H9 (cell line): ENCODE results near the gene BPIFB2. TPM values are rescaled to one million over a fixed set of nuclear protein-coding genes. Genes with fewer than 3 reads are reported as not detected.

Source experiments
- DNase-seq: peaks from one replicate; pipeline ENCODE4 v3.0.0-alpha.2; 2017
- H2AFZ ChIP-seq: one replicate; pipeline ENCODE4 v1.6.1; 2013; ENCODE audit warnings: mild to moderate bottlenecking, low read length, control low read depth, moderate library complexity
- H2AK5ac ChIP-seq: 2 replicates; pipeline ENCODE4 v1.6.1; 2013; ENCODE audit warnings: low read length, control low read depth, mixed read lengths; ENCODE audit not compliant: insufficient read length
- H2BK120ac ChIP-seq: one replicate; pipeline ENCODE4 v1.6.1; 2013; ENCODE audit warnings: low read depth, mild to moderate bottlenecking, low read length, control low read depth, inconsistent platforms; ENCODE audit not compliant: poor library complexity, severe bottlenecking
- H2BK12ac ChIP-seq: 2 replicates; pipeline ENCODE4 v1.6.1; 2013; ENCODE audit warnings: low read length, control low read depth, mixed read lengths, low read depth; ENCODE audit not compliant: insufficient read length
- H2BK15ac ChIP-seq: 2 replicates; pipeline ENCODE4 v1.6.1; 2013; ENCODE audit warnings: low read depth, low read length, control low read depth
- H2BK20ac ChIP-seq: one replicate; pipeline ENCODE4 v1.6.1; 2013; ENCODE audit warnings: low read depth, mild to moderate bottlenecking, low read length, control low read depth, inconsistent platforms; ENCODE audit not compliant: poor library complexity, severe bottlenecking
- H2BK5ac ChIP-seq: 2 replicates; pipeline ENCODE4 v1.6.1; 2013; ENCODE audit warnings: low read length, control low read depth, mixed read lengths; ENCODE audit not compliant: insufficient read length
- H3K14ac ChIP-seq: 2 replicates; pipeline ENCODE4 v1.6.1; 2013; ENCODE audit warnings: low read length, control low read depth; ENCODE audit not compliant: insufficient read depth
- H3K18ac ChIP-seq: 2 replicates; pipeline ENCODE4 v1.6.1; 2013; ENCODE audit warnings: low read depth, mild to moderate bottlenecking, mixed read lengths, low read length, control low read depth; ENCODE audit not compliant: insufficient read length
- H3K23ac ChIP-seq: 2 replicates; pipeline ENCODE4 v1.6.1; 2013; ENCODE audit warnings: low read length, control low read depth, mixed read lengths, low read depth; ENCODE audit not compliant: insufficient read length
- H3K23me2 ChIP-seq: 2 replicates; pipeline ENCODE4 v1.6.1; 2013; ENCODE audit warnings: low read depth, mild to moderate bottlenecking, mixed read lengths, low read length, control low read depth; ENCODE audit not compliant: insufficient read length, poor library complexity, severe bottlenecking
- H3K27ac ChIP-seq: 2 replicates; pipeline ENCODE4 v1.5.1; 2013; ENCODE audit warnings: low read length, control low read depth, mixed read lengths, low read depth; ENCODE audit not compliant: insufficient read length
- H3K27me3 ChIP-seq: 2 replicates; pipeline ENCODE4 v1.6.1; 2013; ENCODE audit warnings: low read length, control low read depth, inconsistent platforms; ENCODE audit not compliant: insufficient read depth
- H3K4ac ChIP-seq: 2 replicates; pipeline ENCODE4 v1.6.1; 2013; ENCODE audit warnings: low read depth, mild to moderate bottlenecking, control low read depth, inconsistent platforms, low read length, moderate library complexity
- H3K4me1 ChIP-seq: 2 replicates; pipeline ENCODE4 v1.6.1; 2013; ENCODE audit warnings: low read length, control low read depth, inconsistent platforms; ENCODE audit not compliant: insufficient read depth
- H3K4me2 ChIP-seq: 2 replicates; pipeline ENCODE4 v1.6.1; 2013; ENCODE audit warnings: low read length, control low read depth, mixed read lengths; ENCODE audit not compliant: insufficient read length, insufficient read depth
- H3K56ac ChIP-seq: 2 replicates; pipeline ENCODE4 v1.6.1; 2013; ENCODE audit warnings: low read depth, mild to moderate bottlenecking, mixed read lengths, low read length, control low read depth; ENCODE audit not compliant: insufficient read length
- H3K79me1 ChIP-seq: 2 replicates; pipeline ENCODE4 v1.6.1; 2013; ENCODE audit warnings: low read depth, mild to moderate bottlenecking, moderate library complexity, low read length, control low read depth, inconsistent platforms; ENCODE audit not compliant: insufficient read depth, poor library complexity, severe bottlenecking
- H3K79me2 ChIP-seq: 2 replicates; pipeline ENCODE4 v1.6.1; 2013; ENCODE audit warnings: low read length, control low read depth, inconsistent platforms; ENCODE audit not compliant: insufficient read depth
- H3K9ac ChIP-seq: 2 replicates; pipeline ENCODE4 v1.6.1; 2013; ENCODE audit warnings: low read length, control low read depth, mixed read lengths; ENCODE audit not compliant: insufficient read length; ENCODE audit errors: extremely low read depth
- H3K9me3 ChIP-seq: one replicate; pipeline ENCODE4 v1.6.1; 2013; ENCODE audit warnings: low read depth, low read length, inconsistent platforms; ENCODE audit not compliant: control insufficient read depth
- H3T11ph ChIP-seq: one replicate; pipeline ENCODE4 v1.6.1; 2013; ENCODE audit warnings: mild to moderate bottlenecking, low read length, control low read depth, inconsistent platforms
- H4K20me1 ChIP-seq: one replicate; pipeline ENCODE4 v1.6.1; 2013; ENCODE audit not compliant: control insufficient read depth, insufficient read length, insufficient read depth
- H4K5ac ChIP-seq: 2 replicates; pipeline ENCODE4 v1.6.1; 2013; ENCODE audit warnings: low read depth, mild to moderate bottlenecking, mixed read lengths, low read length, control low read depth; ENCODE audit not compliant: insufficient read length
- H4K8ac ChIP-seq: replicated peaks from 2 replicates; pipeline ENCODE4 v1.6.1; 2013; ENCODE audit warnings: low read length, control low read depth, mixed read lengths, low read depth; ENCODE audit not compliant: insufficient read length
- H4K91ac ChIP-seq: 2 replicates; pipeline ENCODE4 v1.6.1; 2013; ENCODE audit warnings: low read depth, mild to moderate bottlenecking, moderate library complexity, mixed read lengths, low read length, control low read depth; ENCODE audit not compliant: insufficient read length
- H3K27ac Mint-ChIP-seq, 3 experiments: 2 replicates in 2 of 3; 3 replicates in 1 of 3; pipeline ENCODE4 v1.8.0; 2020 to 2021; ENCODE audit warnings: mixed read lengths in 3 of 3, mild to moderate bottlenecking in 1 of 3, moderate library complexity in 1 of 3
- H3K27me3 Mint-ChIP-seq: 2 replicates; pipeline ENCODE4 v1.8.0; 2021; ENCODE audit warnings: low read depth, mild to moderate bottlenecking, moderate library complexity, mixed read lengths
- H3K36me3 Mint-ChIP-seq, 3 experiments: 2 replicates in 2 of 3; 3 replicates in 1 of 3; pipeline ENCODE4 v1.8.0; 2020 to 2021; ENCODE audit warnings: low read depth in 3 of 3, mixed read lengths in 3 of 3; ENCODE audit not compliant: insufficient read depth in 1 of 3
- H3K4me1 Mint-ChIP-seq, 2 experiments: 2 replicates each; pipeline ENCODE4 v1.8.0; 2020; ENCODE audit warnings: mixed read lengths in 2 of 2
- H3K4me3 Mint-ChIP-seq, 2 experiments: 2 replicates in 1 of 2; 3 replicates in 1 of 2; pipeline ENCODE4 v1.8.0; 2020 to 2021; ENCODE audit warnings: mild to moderate bottlenecking in 2 of 2, mixed read lengths in 2 of 2, moderate library complexity in 1 of 2
- H3K9me3 Mint-ChIP-seq, 2 experiments: 2 replicates in 1 of 2; 3 replicates in 1 of 2; pipeline ENCODE4 v1.8.0; 2020; ENCODE audit warnings: mild to moderate bottlenecking in 2 of 2, mixed read lengths in 2 of 2, moderate library complexity in 1 of 2
- WGBS: extraction: QIAGEN DNeasy Blood & Tissue Kit; methylation state at CpG from one replicate; pipeline ENCODE4 v1.1.7; 2013; ENCODE audit warnings: missing lambda C conversion rate, low lambda C conversion rate, mixed read lengths; ENCODE audit not compliant: insufficient read length; ENCODE audit errors: extremely low coverage; 5-methylcytosine and 5-hydroxymethylcytosine counted together
- total RNA-seq: library from RNA; stranded (reverse); gene quantifications from 2 replicates; pipeline ENCODE4 v1.2.1, GENCODE V29; 2021
- TF ChIP-seq, protein P1 (sequence below): fragments of 200-600 bp; sonication (generic); conservative IDR thresholded peaks from 3 replicates; pipeline ENCODE4 v1.8.0; 2021; ENCODE audit warnings: antibody characterized with exemption, mild to moderate bottlenecking

Gene BPIFB2
- total RNA-seq, 1 experiment from 2014 or later, result not detected

DNA sequence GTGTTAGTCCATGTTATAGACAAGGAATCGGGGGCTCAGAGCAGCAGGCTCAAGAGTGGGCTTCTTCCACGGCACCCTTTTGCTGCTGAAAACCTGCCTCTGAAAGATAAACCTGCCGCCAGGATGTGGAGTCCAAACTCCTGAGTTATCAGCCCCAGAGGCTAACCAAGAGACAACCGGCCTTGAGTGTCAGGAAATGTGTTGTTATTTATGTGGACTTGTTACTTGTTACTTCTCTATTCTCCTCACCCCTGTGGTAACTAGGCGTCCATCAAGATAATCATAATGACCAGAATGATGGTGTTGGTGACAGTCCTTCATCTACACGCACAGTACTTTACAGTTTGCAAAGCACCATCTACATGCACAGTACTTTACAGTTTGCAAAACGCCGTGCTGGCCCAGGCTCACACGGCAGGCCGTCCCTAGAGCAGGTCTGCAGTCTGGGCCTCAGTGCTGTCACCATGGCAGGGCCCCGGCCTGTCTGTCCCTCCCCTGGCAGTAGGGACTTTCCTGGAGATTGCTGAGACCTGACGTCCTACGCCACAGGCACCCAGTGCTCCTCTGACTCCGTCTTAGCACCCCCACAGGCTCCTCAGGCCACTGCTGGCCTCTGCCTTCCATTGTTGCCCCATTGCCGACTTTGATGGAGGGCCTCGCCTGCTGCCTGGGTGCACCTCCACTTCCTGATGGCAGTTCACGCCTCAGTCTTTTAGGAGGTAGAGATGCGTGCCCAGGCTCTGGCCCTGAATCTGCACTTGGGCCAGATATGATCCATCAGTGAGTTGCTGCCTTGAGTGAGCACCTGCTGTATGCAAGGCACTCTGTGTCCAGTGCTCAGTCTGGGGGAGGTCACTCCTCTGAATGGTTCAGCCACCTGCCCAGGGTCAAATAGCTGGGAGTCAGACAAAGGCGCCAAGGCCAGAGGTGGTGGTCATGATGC lies 62.9 kb downstream of the BPIFB2 start:
- Mint-ChIP-seq H3K4me3 (no peak overlapping the region), H3K27me3 (peaks cover 10% of the 10 kb centered on the region), H3K36me3 (no peaks in the 10 kb centered on the region), H3K4me1 (no peaks in the 10 kb centered on the region), H3K9me3 (no peaks in the 10 kb centered on the region; a peak in 1 of 5 replicates), H3K27ac (no peak overlapping the region)
- Histone ChIP-seq H3K79me1 (no peaks in the 10 kb centered on the region), H4K8ac (no peak overlapping the region), H2BK120ac (no peak overlapping the region), H2BK5ac (no peak overlapping the region), H4K20me1 (peaks cover 2% of the 10 kb centered on the region), H3K14ac (no peak overlapping the region), H2AK5ac (no peak overlapping the region), H2BK20ac (no peak overlapping the region), H3K4me2 (no peak overlapping the region), H3K4ac (no peak overlapping the region), H2BK12ac (no peak overlapping the region), H3K23ac (no peak overlapping the region), H2BK15ac (no peak overlapping the region), H3K27me3 (no peaks in the 10 kb centered on the region), H3K9ac (no peak overlapping the region), H3K27ac (no peak overlapping the region), H3K4me1 (no peaks in the 10 kb centered on the region), H3K9me3 (no peaks in the 10 kb centered on the region), H3K23me2 (no peaks in the 10 kb centered on the region), H3T11ph (no peak overlapping the region), H3K18ac (no peak overlapping the region), H4K5ac (no peak overlapping the region), H2AFZ (no peak overlapping the region), H3K56ac (no peak overlapping the region), H3K79me2 (no peaks in the 10 kb centered on the region), H4K91ac (no peak overlapping the region)
- TF ChIP-seq, protein P1, sequence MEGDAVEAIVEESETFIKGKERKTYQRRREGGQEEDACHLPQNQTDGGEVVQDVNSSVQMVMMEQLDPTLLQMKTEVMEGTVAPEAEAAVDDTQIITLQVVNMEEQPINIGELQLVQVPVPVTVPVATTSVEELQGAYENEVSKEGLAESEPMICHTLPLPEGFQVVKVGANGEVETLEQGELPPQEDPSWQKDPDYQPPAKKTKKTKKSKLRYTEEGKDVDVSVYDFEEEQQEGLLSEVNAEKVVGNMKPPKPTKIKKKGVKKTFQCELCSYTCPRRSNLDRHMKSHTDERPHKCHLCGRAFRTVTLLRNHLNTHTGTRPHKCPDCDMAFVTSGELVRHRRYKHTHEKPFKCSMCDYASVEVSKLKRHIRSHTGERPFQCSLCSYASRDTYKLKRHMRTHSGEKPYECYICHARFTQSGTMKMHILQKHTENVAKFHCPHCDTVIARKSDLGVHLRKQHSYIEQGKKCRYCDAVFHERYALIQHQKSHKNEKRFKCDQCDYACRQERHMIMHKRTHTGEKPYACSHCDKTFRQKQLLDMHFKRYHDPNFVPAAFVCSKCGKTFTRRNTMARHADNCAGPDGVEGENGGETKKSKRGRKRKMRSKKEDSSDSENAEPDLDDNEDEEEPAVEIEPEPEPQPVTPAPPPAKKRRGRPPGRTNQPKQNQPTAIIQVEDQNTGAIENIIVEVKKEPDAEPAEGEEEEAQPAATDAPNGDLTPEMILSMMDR, result no peak
- no CpG with 5 or more reads among the region's 19 CpGs for WGBS
- DNase-seq, result no peak
